ENCODE measurements around the gene SLC38A10. TPM values are rescaled to one million over a fixed set of nuclear protein-coding genes. Genes with fewer than 3 reads are reported as not detected.

The SLC38A10 gene
- total and polyA plus RNA-seq, 2 donors from 2014 or later: 72.7 to 89.7 TPM

DNA sequence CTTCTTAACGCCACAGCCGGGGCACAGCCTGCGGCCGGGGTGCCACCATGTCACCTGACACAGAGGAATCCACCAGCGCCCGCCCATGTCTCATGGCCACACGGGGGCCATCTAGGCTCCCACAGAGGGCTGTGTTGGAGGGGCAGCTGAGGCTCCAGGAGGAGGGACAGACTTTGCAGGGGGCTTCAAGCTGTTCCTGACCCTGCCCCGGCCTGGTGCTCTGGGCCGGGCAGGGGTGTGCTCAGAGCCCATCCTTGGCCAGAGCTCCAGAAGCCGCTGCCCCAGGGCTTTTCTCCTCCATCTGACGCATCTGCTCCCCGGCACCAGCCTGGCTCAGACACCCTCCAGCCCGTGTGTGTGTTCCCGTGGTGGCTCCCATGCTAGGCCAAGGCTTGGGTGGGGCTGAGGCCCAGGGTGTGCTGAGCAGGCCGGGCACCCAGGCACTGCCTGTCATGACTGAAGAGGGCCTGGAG is 7.8 kb upstream of the SLC38A10 start:
- Histone ChIP-seq H3K9me3 (ENCODE audit: control insufficient read depth in 2 of 3, insufficient read depth in 1 of 3, low read length in 3 of 3) (no peaks in the 10 kb centered on the region), H3K4me3 (ENCODE audit: low read length in 3 of 3) (no peak overlapping the region), H3K4me1 (ENCODE audit: control insufficient read depth in 2 of 3, insufficient read depth in 2 of 3, low read depth in 1 of 3, low read length in 3 of 3) (peaks cover 0 to 12% (median 12%) of the 10 kb centered on the region in 3 donors), H3K36me3 (ENCODE audit: control insufficient read depth in 2 of 3, insufficient read depth in 3 of 3, low read length in 3 of 3) (no peaks in the 10 kb centered on the region), H3K9ac (ENCODE audit: low read length in 3 of 3) (no peak overlapping the region), H3K27me3 (ENCODE audit: control insufficient read depth, insufficient read depth, low read length) (no peaks in the 10 kb centered on the region), H3K27ac (ENCODE audit: low read depth in 2 of 2, low read length in 2 of 2) (no peak overlapping the region)
- TF ChIP-seq, protein P1, sequence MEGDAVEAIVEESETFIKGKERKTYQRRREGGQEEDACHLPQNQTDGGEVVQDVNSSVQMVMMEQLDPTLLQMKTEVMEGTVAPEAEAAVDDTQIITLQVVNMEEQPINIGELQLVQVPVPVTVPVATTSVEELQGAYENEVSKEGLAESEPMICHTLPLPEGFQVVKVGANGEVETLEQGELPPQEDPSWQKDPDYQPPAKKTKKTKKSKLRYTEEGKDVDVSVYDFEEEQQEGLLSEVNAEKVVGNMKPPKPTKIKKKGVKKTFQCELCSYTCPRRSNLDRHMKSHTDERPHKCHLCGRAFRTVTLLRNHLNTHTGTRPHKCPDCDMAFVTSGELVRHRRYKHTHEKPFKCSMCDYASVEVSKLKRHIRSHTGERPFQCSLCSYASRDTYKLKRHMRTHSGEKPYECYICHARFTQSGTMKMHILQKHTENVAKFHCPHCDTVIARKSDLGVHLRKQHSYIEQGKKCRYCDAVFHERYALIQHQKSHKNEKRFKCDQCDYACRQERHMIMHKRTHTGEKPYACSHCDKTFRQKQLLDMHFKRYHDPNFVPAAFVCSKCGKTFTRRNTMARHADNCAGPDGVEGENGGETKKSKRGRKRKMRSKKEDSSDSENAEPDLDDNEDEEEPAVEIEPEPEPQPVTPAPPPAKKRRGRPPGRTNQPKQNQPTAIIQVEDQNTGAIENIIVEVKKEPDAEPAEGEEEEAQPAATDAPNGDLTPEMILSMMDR (IDR thresholded peaks at IDR 0.05; ENCODE audit: borderline replicate concordance, extremely low read depth, insufficient read depth): no peak
- DNase-seq (peak in 4 of 5 donors; percentile 57 to 76 (median 72)), FAIRE-seq (no peak)
- intact Hi-C loops (cut with DNase I): no loop called here

- no peak overlapping the region for H3K27ac ChIP-seq (ENCODE audit: low read depth in 2 of 2, low read length in 2 of 2)
- H3K4me3 ChIP-seq (ENCODE audit: low read length in 3 of 3): no peak overlapping the region
- intact Hi-C loops (cut with DNase I): no loop called here
- DNase-seq: no peak
- H3K9me3 ChIP-seq (ENCODE audit: control insufficient read depth in 2 of 3, insufficient read depth in 1 of 3, low read length in 3 of 3): no peaks in the 10 kb centered on the region
- TF ChIP-seq, protein P1 (IDR thresholded peaks at IDR 0.05; ENCODE audit: borderline replicate concordance, extremely low read depth, insufficient read depth): no peak
- peaks cover 0 to 13% (median 12%) of the 10 kb centered on the region in 3 donors for H3K4me1 ChIP-seq (ENCODE audit: control insufficient read depth in 2 of 3, insufficient read depth in 2 of 3, low read depth in 1 of 3, low read length in 3 of 3)
- H3K27me3 ChIP-seq (ENCODE audit: control insufficient read depth, insufficient read depth, low read length): no peaks in the 10 kb centered on the region
- H3K9ac ChIP-seq (ENCODE audit: low read length in 3 of 3): no peak overlapping the region
- no peaks in the 10 kb centered on the region for H3K36me3 ChIP-seq (ENCODE audit: control insufficient read depth in 2 of 3, insufficient read depth in 3 of 3, low read length in 3 of 3)
- FAIRE-seq: no peak
Measured at GRCh38 chr17:81302324-81302723, 7.2 kb upstream of the SLC38A10 start.

GRCh38 chr17:81301195-81302144 is 6.4 kb upstream of the SLC38A10 start:
- no peak overlapping the region for H3K4me3 ChIP-seq (ENCODE audit: low read length in 3 of 3)
- DNase-seq (no peak), FAIRE-seq (no peak)
- no peaks in the 10 kb centered on the region for H3K9me3 ChIP-seq (ENCODE audit: control insufficient read depth in 2 of 3, insufficient read depth in 1 of 3, low read length in 3 of 3)
- H3K27ac ChIP-seq (ENCODE audit: low read depth in 2 of 2, low read length in 2 of 2): no peak overlapping the region
- TF ChIP-seq, protein P1 (IDR thresholded peaks at IDR 0.05; ENCODE audit: borderline replicate concordance, extremely low read depth, insufficient read depth): no peak
- H3K4me1 ChIP-seq (ENCODE audit: control insufficient read depth in 2 of 3, insufficient read depth in 2 of 3, low read depth in 1 of 3, low read length in 3 of 3): peaks cover 0 to 13% (median 12%) of the 10 kb centered on the region in 3 donors
- no peaks in the 10 kb centered on the region for H3K36me3 ChIP-seq (ENCODE audit: control insufficient read depth in 2 of 3, insufficient read depth in 3 of 3, low read length in 3 of 3)
- intact Hi-C loops (cut with DNase I): no loop called here
- H3K9ac ChIP-seq (ENCODE audit: low read length in 3 of 3): no peak overlapping the region
- H3K27me3 ChIP-seq (ENCODE audit: control insufficient read depth, insufficient read depth, low read length): no peaks in the 10 kb centered on the region

All from kidney (tissue), 14 donors.